ENCODE measurements around the gene TMEM131.
A peak's percentile ranks its signal among the peaks of the same experiment; 100 is the strongest.
"Not testable (repeated sequence)": the region's sequence is repeated elsewhere in the genome, so short reads cannot be mapped to it uniquely, and the experiment has no call there.

TMEM131 gene

GRCh38 chr2:97926946-97927345, 68.8 kb downstream of the TMEM131 start:
- Mint-ChIP-seq H3K27me3 (no peaks in the 10 kb centered on the region), H3K27ac (no peak overlapping the region), H3K4me1 (peaks cover 6% of the 10 kb centered on the region), H3K4me3 (no peak overlapping the region), H3K9me3 (no peaks in the 10 kb centered on the region)
- DNase-seq: no peak
- ATAC-seq: no peak

- DNase-seq: no peak
- H3K27me3 Mint-ChIP-seq: no peaks in the 10 kb centered on the region
- no peak overlapping the region for H3K4me3 Mint-ChIP-seq
- no peaks in the 10 kb centered on the region for H3K4me1 Mint-ChIP-seq
- no peak overlapping the region for H3K27ac Mint-ChIP-seq
- no peak for ATAC-seq
- no peaks in the 10 kb centered on the region for H3K9me3 Mint-ChIP-seq
Observed at GRCh38 chr2:97924194-97924593, 71.6 kb downstream of the TMEM131 start.

GRCh38 chr2:97919858-97920257, 75.9 kb downstream of the TMEM131 start:
- Mint-ChIP-seq H3K9me3 (peaks cover 4 to 7% of the 10 kb centered on the region in 2 donors), H3K27me3 (no peaks in the 10 kb centered on the region), H3K4me3 (no peak overlapping the region), H3K4me1 (no peaks in the 10 kb centered on the region), H3K27ac (no peak overlapping the region)
- no peak for ATAC-seq
- no peak for DNase-seq

- H3K9me3 Mint-ChIP-seq: peaks cover 4 to 7% of the 10 kb centered on the region in 2 donors
- H3K4me3 Mint-ChIP-seq: no peak overlapping the region
- ATAC-seq: no peak
- H3K27ac Mint-ChIP-seq: no peak overlapping the region
- no peaks in the 10 kb centered on the region for H3K27me3 Mint-ChIP-seq
- peaks cover 9% of the 10 kb centered on the region for H3K4me1 Mint-ChIP-seq
- no peak for DNase-seq
Observed at GRCh38 chr2:97918818-97919217, 76.9 kb downstream of the TMEM131 start.

GRCh38 chr2:97917668-97918067, 78.1 kb downstream of the TMEM131 start:
- peaks cover 10% of the 10 kb centered on the region for H3K4me1 Mint-ChIP-seq
- H3K9me3 Mint-ChIP-seq, H3K27ac Mint-ChIP-seq: not testable (repeated sequence)

GRCh38 chr2:97914691-97915213, 81.0 kb downstream of the TMEM131 start:
- Mint-ChIP-seq H3K27me3 (no peaks in the 10 kb centered on the region), H3K4me1 (peaks cover 32% of the 10 kb centered on the region), H3K4me3 (no peak overlapping the region), H3K9me3 (peaks cover 4 to 7% of the 10 kb centered on the region in 2 donors), H3K27ac (peak overlapping the region in 1 of 2 donors; percentile 54)
- no peak for ATAC-seq
- DNase-seq: no peak

More at GRCh38 chr2:97917668-97918067, 78.1 kb downstream of the TMEM131 start:
- H3K4me3 Mint-ChIP-seq, DNase-seq, H3K27me3 Mint-ChIP-seq, ATAC-seq: not testable (repeated sequence)

GRCh38 chr2:97913846-97914245, 81.9 kb downstream of the TMEM131 start:
- H3K9me3 Mint-ChIP-seq: peaks cover 4 to 7% of the 10 kb centered on the region in 2 donors
- H3K4me3 Mint-ChIP-seq: no peak overlapping the region
- peaks cover 32% of the 10 kb centered on the region for H3K4me1 Mint-ChIP-seq
- H3K27ac Mint-ChIP-seq: no peak overlapping the region
- no peak for ATAC-seq
- no peak for DNase-seq
- H3K27me3 Mint-ChIP-seq: no peaks in the 10 kb centered on the region

GRCh38 chr2:97911922-97912575, 83.7 kb downstream of the TMEM131 start:
- Mint-ChIP-seq H3K9me3 (no peaks in the 10 kb centered on the region), H3K27me3 (no peaks in the 10 kb centered on the region), H3K4me3 (no peak overlapping the region), H3K27ac (no peak overlapping the region), H3K4me1 (peaks cover 32% of the 10 kb centered on the region)
- no peak for ATAC-seq
- no peak for DNase-seq

- Mint-ChIP-seq H3K27ac (no peak overlapping the region), H3K9me3 (no peaks in the 10 kb centered on the region), H3K27me3 (no peaks in the 10 kb centered on the region), H3K4me3 (no peak overlapping the region), H3K4me1 (peaks cover 32% of the 10 kb centered on the region)
- DNase-seq (no peak), ATAC-seq (peak; percentile 64)
Observed at GRCh38 chr2:97911206-97911921, 84.4 kb downstream of the TMEM131 start.

GRCh38 chr2:97910403-97911205, 85.1 kb downstream of the TMEM131 start:
- H3K4me1 Mint-ChIP-seq: peaks cover 32% of the 10 kb centered on the region
- no peak for DNase-seq
- no peak overlapping the region for H3K4me3 Mint-ChIP-seq
- H3K27me3 Mint-ChIP-seq: no peaks in the 10 kb centered on the region
- no peak overlapping the region for H3K27ac Mint-ChIP-seq
- no peaks in the 10 kb centered on the region for H3K9me3 Mint-ChIP-seq
- no peak for ATAC-seq

GRCh38 chr2:97908208-97908676, 87.5 kb downstream of the TMEM131 start:
- no peak for ATAC-seq
- DNase-seq: no peak
- no peak overlapping the region for H3K27ac Mint-ChIP-seq

GRCh38 chr2:97907369-97908100, 88.2 kb downstream of the TMEM131 start:
- no peak overlapping the region for H3K27ac Mint-ChIP-seq
- ATAC-seq (no peak), DNase-seq (no peak)
- H3K27me3 Mint-ChIP-seq: no peaks in the 10 kb centered on the region
- no peaks in the 10 kb centered on the region for H3K9me3 Mint-ChIP-seq
- no peak overlapping the region for H3K4me3 Mint-ChIP-seq
- peaks cover 20% of the 10 kb centered on the region for H3K4me1 Mint-ChIP-seq

More at GRCh38 chr2:97908208-97908676, 87.5 kb downstream of the TMEM131 start:
- no peak overlapping the region for H3K4me3 Mint-ChIP-seq
- peaks cover 22% of the 10 kb centered on the region for H3K4me1 Mint-ChIP-seq
- H3K27me3 Mint-ChIP-seq: no peaks in the 10 kb centered on the region
- H3K9me3 Mint-ChIP-seq: no peaks in the 10 kb centered on the region

GRCh38 chr2:97906307-97906706, 89.4 kb downstream of the TMEM131 start:
- no peak for DNase-seq
- Mint-ChIP-seq H3K4me3 (no peak overlapping the region), H3K4me1 (peaks cover 8% of the 10 kb centered on the region), H3K27me3 (no peaks in the 10 kb centered on the region), H3K27ac (no peak overlapping the region), H3K9me3 (no peaks in the 10 kb centered on the region)
- no peak for ATAC-seq

- H3K4me1 Mint-ChIP-seq: no peaks in the 10 kb centered on the region
- no peak for ATAC-seq
- no peaks in the 10 kb centered on the region for H3K9me3 Mint-ChIP-seq
- H3K27me3 Mint-ChIP-seq: no peaks in the 10 kb centered on the region
- no peak overlapping the region for H3K27ac Mint-ChIP-seq
- H3K4me3 Mint-ChIP-seq: no peak overlapping the region
- DNase-seq: no peak
Observed at GRCh38 chr2:97905294-97905693, 90.5 kb downstream of the TMEM131 start.

- no peaks in the 10 kb centered on the region for H3K4me1 Mint-ChIP-seq
- DNase-seq (no peak), ATAC-seq (no peak)
- no peaks in the 10 kb centered on the region for H3K9me3 Mint-ChIP-seq
- no peak overlapping the region for H3K4me3 Mint-ChIP-seq
- H3K27ac Mint-ChIP-seq: no peak overlapping the region
- H3K27me3 Mint-ChIP-seq: no peaks in the 10 kb centered on the region
Observed at GRCh38 chr2:97901862-97902261, 93.9 kb downstream of the TMEM131 start.

All from stimulated activated naive CD8-positive, alpha-beta T cell treated with anti-CD3 and anti-CD28 coated beads, Interleukin-15, amount 100 ng/mL, for 72 hours (primary cell).